K562 (cell line): Measurements from ENCODE around the gene SNRPD2. TPM values are rescaled to one million over a fixed set of nuclear protein-coding genes. Genes with fewer than 3 reads are reported as not detected.
A peak's percentile ranks its signal among the peaks of the same experiment; 100 is the strongest.

Experiments
- ARID3B ChIP-seq: fragments of 250-450 bp; sonication (Bioruptor Pico); IDR thresholded peaks from 2 replicates; pipeline ENCODE4 v1.4.0; 2020; ENCODE audit warnings: borderline replicate concordance
- CHD4 ChIP-seq: fragments of 200-600 bp; sonication (generic); IDR thresholded peaks from 3 replicates; pipeline ENCODE4 v1.6.1; 2012; ENCODE audit warnings: low read depth, mild to moderate bottlenecking, mixed read lengths, low read length, inconsistent platforms; ENCODE audit not compliant: insufficient read depth, insufficient replicate concordance, poor library complexity, severe bottlenecking
- CREB5 ChIP-seq: fragments of 250-450 bp; sonication (Bioruptor Pico); IDR thresholded peaks from 2 replicates; pipeline ENCODE4 v1.5.0; 2020; ENCODE audit warnings: mild to moderate bottlenecking
- CTBP1 ChIP-seq: fragments of 450-650 bp; IDR thresholded peaks from 2 replicates; pipeline ENCODE4 v1.6.1; 2016; ENCODE audit warnings: borderline replicate concordance
- CUX1 ChIP-seq: fragments of 200-800 bp; sonication (Bioruptor generic); IDR thresholded peaks from 2 replicates; pipeline ENCODE4 v1.6.1; 2016; ENCODE audit warnings: missing genetic modification characterization, missing compliant biosample characterization
- DNMT1 ChIP-seq: fragments of 450-650 bp; IDR thresholded peaks from 2 replicates; pipeline ENCODE4 v1.6.1; 2016; ENCODE audit warnings: antibody characterized with exemption, mild to moderate bottlenecking
- EP300 ChIP-seq: IDR thresholded peaks from 2 replicates; pipeline ENCODE4 v1.6.1; 2012; ENCODE audit warnings: low read length, improper control_type of control experiment
- ESRRB ChIP-seq: fragments of 250-450 bp; sonication (Bioruptor Pico); IDR thresholded peaks from 2 replicates; pipeline ENCODE4 v1.5.0; 2020; ENCODE audit warnings: mild to moderate bottlenecking, moderate library complexity, borderline replicate concordance
- HMG20B ChIP-seq: fragments of 250-450 bp; sonication (Bioruptor Pico); IDR thresholded peaks from 2 replicates; pipeline ENCODE4 v1.5.0; 2021; ENCODE audit warnings: mild to moderate bottlenecking
- MAZ ChIP-seq, 2 experiments: fragments of 450-650 bp in 1 of 2; sonication (generic) in 1 of 2; formaldehyde crosslinking; IDR thresholded peaks in 1 of 2; conservative IDR thresholded peaks in 1 of 2; 2 replicates each; pipeline versions ENCODE4 v1.4.0 to v1.5.0; 2020; ENCODE audit warnings: mild to moderate bottlenecking in 1 of 2, missing genetic modification reagents in 1 of 2
- MEF2D ChIP-seq: conservative IDR thresholded peaks from 2 replicates; pipeline ENCODE4 v1.6.1; 2016; ENCODE audit warnings: low read depth, missing genetic modification characterization, missing compliant biosample characterization
- RBM39 ChIP-seq: fragments of 200-400 bp; formaldehyde crosslinking; optimal IDR thresholded peaks from 2 replicates; pipeline ENCODE3; 2018; ENCODE audit warnings: low read depth, low read length
- THRA ChIP-seq: fragments of 450-650 bp; IDR thresholded peaks from 2 replicates; pipeline ENCODE4 v1.6.1; 2017; ENCODE audit warnings: mild to moderate bottlenecking, moderate library complexity
- ZC3H4 ChIP-seq: sonication (generic); formaldehyde crosslinking; IDR thresholded peaks from 2 replicates; pipeline ENCODE4 v1.9.0; 2021; ENCODE audit warnings: missing genetic modification reagents, borderline replicate concordance
- ZNF280B ChIP-seq: fragments of 250-450 bp; sonication (Bioruptor Pico); IDR thresholded peaks from 2 replicates; pipeline ENCODE4 v1.5.1; 2021; ENCODE audit warnings: mild to moderate bottlenecking
- polyA plus RNA-seq, 8 experiments: library from polyadenylated mRNA; depleted of rRNA in 4 of 8; stranded (reverse) in 5 of 8; unstranded in 3 of 8; fragments of >200 nt; fragmentation: Nextera tagmentation in 2 of 8; fragmentation: Illumina TruSeq in 1 of 8; extraction: Ambion mirVana in 2 of 8; extraction: Trizol in 1 of 8; gene quantifications; 2 replicates each; pipeline versions ENCODE4 v1.2.1 to v1.2.3, GENCODE V29; 2011 to 2014; ENCODE audit warnings: inconsistent platforms in 1 of 8, missing spikeins in 1 of 8
- total RNA-seq, 7 experiments: library from RNA; depleted of rRNA in 6 of 7; stranded (reverse); fragments of >200 nt in 6 of 7; fragmentation: Illumina TruSeq in 2 of 7; extraction: Trizol in 2 of 7; gene quantifications; 2 replicates each; pipeline versions ENCODE4 v1.2.1 to v1.2.3, GENCODE V29; 2011 to 2021; ENCODE audit warnings: low replicate concordance in 1 of 7

SNRPD2 gene
- total and polyA plus RNA-seq, 9 of the 15 experiments (the other 6 are each of a cell fraction or from before 2014, with no cell fraction given): 728 to 4,411 (median 1,029) TPM

GRCh38 chr19:45730368-45731288, 38.9 kb upstream of the SNRPD2 start, which contains the start of gene FBXO46 (continued):
- TF ChIP-seq CUX1 (CRISPR knock-in tag) (no peak), CTBP1 (no peak; the same call in 1 of the 2 replicates), ZC3H4 (no peak), CREB5 (no peak), MEF2D (tag) (no peak), EP300 (no peak), MAZ (CRISPR knock-in tag; conservative IDR thresholded peaks at IDR 0.05 in 1 of 2, IDR thresholded peaks at IDR 0.05 in 1 of 2) (peak; percentile 78 to 85), HMG20B (CRISPR knock-in tag) (no peak), DNMT1 (0 out of 2 replicates have a peak, but pooled peaks have one; percentile 26), CHD4 (no peak), ARID3B (CRISPR knock-in tag) (no peak), THRA (no peak), ESRRB (CRISPR knock-in tag) (no peak), RBM39 (no peak), ZNF280B (no peak)
